Uterus (tissue), 2 donors: ENCODE measurements around the gene PTPRD.

Experiments used
- POLR2A ChIP-seq, 2 donors: fragments of 450-650 bp; IDR thresholded peaks; one replicate each; pipeline ENCODE4 v1.6.1; 2016; ENCODE audit warnings: antibody characterized with exemption in 2 of 2, mild to moderate bottlenecking in 1 of 2, moderate library complexity in 1 of 2
- TF ChIP-seq, protein P1 (sequence below), 4 experiments: fragments of 200-600 bp in 2 of 4; fragments of 450-650 bp in 2 of 4; sonication (generic) in 2 of 4; IDR thresholded peaks; one replicate each; pipeline ENCODE4 v1.5.1; 2016 to 2019; ENCODE audit warnings: antibody characterized with exemption in 4 of 4, mild to moderate bottlenecking in 2 of 4, moderate library complexity in 1 of 4

DNA sequence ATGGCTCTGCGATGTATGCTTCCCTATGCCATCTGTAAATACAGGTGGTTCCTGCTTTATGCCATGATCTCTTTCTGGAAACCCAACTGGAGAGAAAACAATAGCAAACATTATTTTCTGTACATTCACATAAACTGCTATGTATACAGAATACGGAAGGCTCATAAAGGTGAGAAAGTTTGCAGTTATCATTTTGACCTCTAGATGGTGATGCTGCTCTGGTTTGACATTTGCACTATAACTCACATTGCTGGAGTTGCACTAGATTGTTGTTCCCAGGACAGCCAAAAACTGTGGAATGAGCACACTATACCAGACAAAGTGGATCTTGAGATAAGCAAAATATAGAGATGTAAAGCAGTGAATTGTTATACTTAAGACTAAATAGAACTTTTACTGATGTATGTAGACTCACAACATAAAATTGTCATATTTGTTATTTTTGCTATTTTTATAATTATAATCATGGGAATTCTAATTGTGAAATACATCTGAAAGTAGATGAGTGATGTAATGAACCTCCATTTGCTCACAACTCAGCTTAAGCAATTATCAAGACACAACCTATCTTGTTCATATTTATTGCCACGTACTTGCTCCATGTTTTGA is 246.5 kb downstream of the PTPRD start:
- TF ChIP-seq, protein P1, sequence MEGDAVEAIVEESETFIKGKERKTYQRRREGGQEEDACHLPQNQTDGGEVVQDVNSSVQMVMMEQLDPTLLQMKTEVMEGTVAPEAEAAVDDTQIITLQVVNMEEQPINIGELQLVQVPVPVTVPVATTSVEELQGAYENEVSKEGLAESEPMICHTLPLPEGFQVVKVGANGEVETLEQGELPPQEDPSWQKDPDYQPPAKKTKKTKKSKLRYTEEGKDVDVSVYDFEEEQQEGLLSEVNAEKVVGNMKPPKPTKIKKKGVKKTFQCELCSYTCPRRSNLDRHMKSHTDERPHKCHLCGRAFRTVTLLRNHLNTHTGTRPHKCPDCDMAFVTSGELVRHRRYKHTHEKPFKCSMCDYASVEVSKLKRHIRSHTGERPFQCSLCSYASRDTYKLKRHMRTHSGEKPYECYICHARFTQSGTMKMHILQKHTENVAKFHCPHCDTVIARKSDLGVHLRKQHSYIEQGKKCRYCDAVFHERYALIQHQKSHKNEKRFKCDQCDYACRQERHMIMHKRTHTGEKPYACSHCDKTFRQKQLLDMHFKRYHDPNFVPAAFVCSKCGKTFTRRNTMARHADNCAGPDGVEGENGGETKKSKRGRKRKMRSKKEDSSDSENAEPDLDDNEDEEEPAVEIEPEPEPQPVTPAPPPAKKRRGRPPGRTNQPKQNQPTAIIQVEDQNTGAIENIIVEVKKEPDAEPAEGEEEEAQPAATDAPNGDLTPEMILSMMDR (IDR thresholded peaks at IDR 0.05), result no peak
- TF ChIP-seq POLR2A (IDR thresholded peaks at IDR 0.05), result no peak
